Liver (tissue), 3 donors: Measurements from ENCODE around the gene PATJ.

Experiments used
- EGR1 ChIP-seq, 2 donors: IDR thresholded peaks; 2 replicates each; pipeline ENCODE4 v1.6.1; 2016 to 2018; ENCODE audit warnings: antibody characterized with exemption in 2 of 2, low read depth in 2 of 2
- MAX ChIP-seq: IDR thresholded peaks from 2 replicates; pipeline ENCODE4 v1.6.1; 2016; ENCODE audit warnings: antibody characterized with exemption
- NR2F2 ChIP-seq: IDR thresholded peaks from 2 replicates; pipeline ENCODE4 v1.6.1; 2016; ENCODE audit warnings: antibody characterized with exemption
- REST ChIP-seq: IDR thresholded peaks from 2 replicates; pipeline ENCODE4 v1.6.1; 2016; ENCODE audit warnings: antibody characterized with exemption, mild to moderate bottlenecking
- RXRA ChIP-seq, 2 donors: IDR thresholded peaks; 2 replicates each; pipeline ENCODE4 v1.6.1; 2017 to 2018; ENCODE audit warnings: antibody characterized with exemption in 2 of 2, mild to moderate bottlenecking in 1 of 2
- TAF1 ChIP-seq: conservative IDR thresholded peaks from 2 replicates; pipeline ENCODE4 v1.6.1; 2016; ENCODE audit warnings: antibody characterized with exemption, mild to moderate bottlenecking
- TF ChIP-seq, protein P1 (sequence below): fragments of 150-350 bp; IDR thresholded peaks from 2 replicates; pipeline ENCODE4 v1.5.1; 2017; ENCODE audit warnings: improper control_type of control experiment, low read depth, low read length; ENCODE audit not compliant: missing input control
- TF ChIP-seq, protein P2 (sequence below): IDR thresholded peaks from 2 replicates; pipeline ENCODE4 v1.6.1; 2016; ENCODE audit warnings: antibody characterized with exemption
- TF ChIP-seq, protein P3 (sequence below): IDR thresholded peaks from 2 replicates; pipeline ENCODE4 v1.6.1; 2016; ENCODE audit warnings: antibody characterized with exemption
- donor health status: healthy.
- donor health status: healthy.

DNA sequence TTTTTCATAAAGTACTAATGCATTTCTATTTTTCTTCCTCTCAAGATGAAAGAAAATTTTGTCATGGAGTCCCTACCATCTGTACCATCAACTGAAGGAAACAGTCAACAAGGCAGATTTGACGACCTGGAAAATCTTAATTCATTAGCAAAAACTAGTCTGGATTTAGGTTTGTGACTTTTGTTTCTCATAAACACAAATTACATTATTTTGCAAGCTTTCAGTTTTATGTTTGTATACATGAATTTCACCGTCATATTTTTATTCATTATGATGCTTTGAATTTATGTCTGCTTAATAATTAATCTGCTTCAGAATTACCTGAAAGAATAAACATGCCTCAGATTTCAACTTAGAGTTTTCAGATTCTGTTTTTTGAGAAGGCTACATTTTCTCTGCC, 132.9 kb downstream of the PATJ start:
- TF ChIP-seq, protein P1, sequence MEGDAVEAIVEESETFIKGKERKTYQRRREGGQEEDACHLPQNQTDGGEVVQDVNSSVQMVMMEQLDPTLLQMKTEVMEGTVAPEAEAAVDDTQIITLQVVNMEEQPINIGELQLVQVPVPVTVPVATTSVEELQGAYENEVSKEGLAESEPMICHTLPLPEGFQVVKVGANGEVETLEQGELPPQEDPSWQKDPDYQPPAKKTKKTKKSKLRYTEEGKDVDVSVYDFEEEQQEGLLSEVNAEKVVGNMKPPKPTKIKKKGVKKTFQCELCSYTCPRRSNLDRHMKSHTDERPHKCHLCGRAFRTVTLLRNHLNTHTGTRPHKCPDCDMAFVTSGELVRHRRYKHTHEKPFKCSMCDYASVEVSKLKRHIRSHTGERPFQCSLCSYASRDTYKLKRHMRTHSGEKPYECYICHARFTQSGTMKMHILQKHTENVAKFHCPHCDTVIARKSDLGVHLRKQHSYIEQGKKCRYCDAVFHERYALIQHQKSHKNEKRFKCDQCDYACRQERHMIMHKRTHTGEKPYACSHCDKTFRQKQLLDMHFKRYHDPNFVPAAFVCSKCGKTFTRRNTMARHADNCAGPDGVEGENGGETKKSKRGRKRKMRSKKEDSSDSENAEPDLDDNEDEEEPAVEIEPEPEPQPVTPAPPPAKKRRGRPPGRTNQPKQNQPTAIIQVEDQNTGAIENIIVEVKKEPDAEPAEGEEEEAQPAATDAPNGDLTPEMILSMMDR = no peak
- TF ChIP-seq, protein P2, sequence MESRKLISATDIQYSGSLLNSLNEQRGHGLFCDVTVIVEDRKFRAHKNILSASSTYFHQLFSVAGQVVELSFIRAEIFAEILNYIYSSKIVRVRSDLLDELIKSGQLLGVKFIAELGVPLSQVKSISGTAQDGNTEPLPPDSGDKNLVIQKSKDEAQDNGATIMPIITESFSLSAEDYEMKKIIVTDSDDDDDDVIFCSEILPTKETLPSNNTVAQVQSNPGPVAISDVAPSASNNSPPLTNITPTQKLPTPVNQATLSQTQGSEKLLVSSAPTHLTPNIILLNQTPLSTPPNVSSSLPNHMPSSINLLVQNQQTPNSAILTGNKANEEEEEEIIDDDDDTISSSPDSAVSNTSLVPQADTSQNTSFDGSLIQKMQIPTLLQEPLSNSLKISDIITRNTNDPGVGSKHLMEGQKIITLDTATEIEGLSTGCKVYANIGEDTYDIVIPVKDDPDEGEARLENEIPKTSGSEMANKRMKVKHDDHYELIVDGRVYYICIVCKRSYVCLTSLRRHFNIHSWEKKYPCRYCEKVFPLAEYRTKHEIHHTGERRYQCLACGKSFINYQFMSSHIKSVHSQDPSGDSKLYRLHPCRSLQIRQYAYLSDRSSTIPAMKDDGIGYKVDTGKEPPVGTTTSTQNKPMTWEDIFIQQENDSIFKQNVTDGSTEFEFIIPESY = no peak
- TF ChIP-seq TAF1 = no peak
- TF ChIP-seq MAX = no peak
- TF ChIP-seq REST = no peak
- no peak for TF ChIP-seq EGR1 (IDR thresholded peaks at IDR 0.05; ENCODE audit: low read depth in 2 of 2)
- TF ChIP-seq NR2F2 = no peak
- no peak for TF ChIP-seq RXRA (IDR thresholded peaks at IDR 0.05)
- TF ChIP-seq, protein P3, sequence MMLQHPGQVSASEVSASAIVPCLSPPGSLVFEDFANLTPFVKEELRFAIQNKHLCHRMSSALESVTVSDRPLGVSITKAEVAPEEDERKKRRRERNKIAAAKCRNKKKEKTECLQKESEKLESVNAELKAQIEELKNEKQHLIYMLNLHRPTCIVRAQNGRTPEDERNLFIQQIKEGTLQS = no peak
